Stimulated activated CD4-positive, alpha-beta T cell treated with anti-CD3 and anti-CD28 coated beads, Interleukin-12 subunit alpha, Interleukin-12 subunit beta, amount 100 ng/mL, for 24 hours (primary cell): ENCODE data around the gene BABAM1.

Experiments used
- DNase-seq, 2 experiments: peaks; one replicate each; pipeline ENCODE4 v3.0.0-alpha.2; 2020; ENCODE audit warnings: low read depth in 2 of 2

Gene BABAM1

DNA sequence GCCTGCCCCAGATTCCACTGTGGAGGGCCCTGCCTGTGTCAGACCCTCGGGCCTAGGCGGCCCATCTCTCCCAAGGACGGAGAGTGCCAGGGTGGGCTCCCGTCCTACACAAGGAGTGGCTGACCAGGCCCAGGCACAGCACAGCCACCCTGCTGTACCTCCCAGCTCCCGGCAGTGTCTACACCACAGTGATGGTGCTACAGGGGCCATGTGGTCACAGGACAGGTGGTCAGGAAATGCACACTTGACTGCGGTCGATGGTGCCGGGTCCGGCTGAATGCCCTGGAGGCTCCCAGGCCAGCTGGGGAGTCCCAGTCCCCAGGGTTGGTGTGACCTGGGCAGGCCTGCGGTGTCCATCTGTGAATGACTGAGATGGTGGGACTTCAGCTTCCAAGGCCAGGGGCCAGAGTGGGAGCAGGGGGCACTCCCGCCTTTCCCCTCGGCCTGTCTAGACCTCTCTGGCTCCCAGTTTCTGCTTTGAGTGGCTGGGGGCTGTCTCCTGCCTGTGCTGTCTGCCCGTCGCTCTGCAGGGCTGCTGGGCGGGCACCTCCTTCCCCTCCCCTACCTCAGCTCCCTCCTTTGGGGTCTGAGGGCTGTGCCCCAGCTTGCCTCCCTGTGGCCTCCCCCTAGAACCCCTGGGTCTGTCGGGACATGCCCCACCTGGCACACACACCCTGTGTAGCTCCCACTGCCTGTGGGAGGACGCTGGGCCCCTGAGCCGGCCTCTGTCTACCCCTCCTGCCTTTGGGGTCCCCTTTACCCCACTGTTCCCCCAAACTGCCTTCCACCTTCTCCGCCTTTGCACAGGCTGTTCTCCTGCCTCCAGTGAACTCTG is 54.6 kb downstream of the BABAM1 start:
- DNase-seq = no peak

DNA sequence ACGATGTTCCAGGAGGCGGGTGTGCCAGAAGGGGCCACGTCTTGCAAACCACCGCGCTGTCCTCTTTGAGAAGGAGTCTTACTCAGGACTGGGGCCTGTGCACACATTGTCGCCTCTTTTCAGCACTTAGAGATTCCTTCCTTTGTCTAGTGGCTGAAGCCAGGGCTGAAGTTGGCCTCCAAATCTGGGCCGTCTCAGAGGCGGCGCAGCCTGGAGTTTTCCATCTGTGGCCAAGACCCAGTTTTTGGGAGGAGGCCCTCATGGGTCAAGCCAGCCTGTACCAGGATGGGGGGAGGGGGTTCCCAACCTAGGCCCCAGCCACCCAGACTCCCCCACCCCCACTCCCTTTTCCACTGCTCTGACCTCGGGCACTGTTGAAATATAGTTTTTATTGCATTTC is 55.6 kb downstream of the BABAM1 start:
- DNase-seq = no peak

- DNase-seq = no peak
Observed at GRCh38 chr19:17323300-17323963, 56.2 kb downstream of the BABAM1 start.

DNA sequence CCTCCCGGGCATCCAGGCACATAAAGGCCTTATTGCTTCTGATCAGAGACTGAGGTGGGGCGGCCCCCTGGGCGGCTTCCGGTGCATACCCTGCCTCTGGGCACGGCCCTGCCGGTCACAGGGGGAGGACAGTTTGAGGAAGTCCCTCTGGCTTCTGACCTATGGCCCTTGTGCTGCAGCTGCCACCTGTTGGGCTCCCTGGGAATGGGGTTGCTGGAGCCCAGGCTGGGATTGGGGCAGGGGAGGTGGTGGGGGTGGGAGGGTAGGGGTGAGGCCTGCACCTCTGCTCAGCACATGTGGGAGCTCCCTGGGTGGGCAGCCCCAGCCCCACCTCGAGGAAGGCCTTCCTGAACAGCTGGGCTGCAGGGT is 56.7 kb downstream of the BABAM1 start:
- no peak for DNase-seq

DNA sequence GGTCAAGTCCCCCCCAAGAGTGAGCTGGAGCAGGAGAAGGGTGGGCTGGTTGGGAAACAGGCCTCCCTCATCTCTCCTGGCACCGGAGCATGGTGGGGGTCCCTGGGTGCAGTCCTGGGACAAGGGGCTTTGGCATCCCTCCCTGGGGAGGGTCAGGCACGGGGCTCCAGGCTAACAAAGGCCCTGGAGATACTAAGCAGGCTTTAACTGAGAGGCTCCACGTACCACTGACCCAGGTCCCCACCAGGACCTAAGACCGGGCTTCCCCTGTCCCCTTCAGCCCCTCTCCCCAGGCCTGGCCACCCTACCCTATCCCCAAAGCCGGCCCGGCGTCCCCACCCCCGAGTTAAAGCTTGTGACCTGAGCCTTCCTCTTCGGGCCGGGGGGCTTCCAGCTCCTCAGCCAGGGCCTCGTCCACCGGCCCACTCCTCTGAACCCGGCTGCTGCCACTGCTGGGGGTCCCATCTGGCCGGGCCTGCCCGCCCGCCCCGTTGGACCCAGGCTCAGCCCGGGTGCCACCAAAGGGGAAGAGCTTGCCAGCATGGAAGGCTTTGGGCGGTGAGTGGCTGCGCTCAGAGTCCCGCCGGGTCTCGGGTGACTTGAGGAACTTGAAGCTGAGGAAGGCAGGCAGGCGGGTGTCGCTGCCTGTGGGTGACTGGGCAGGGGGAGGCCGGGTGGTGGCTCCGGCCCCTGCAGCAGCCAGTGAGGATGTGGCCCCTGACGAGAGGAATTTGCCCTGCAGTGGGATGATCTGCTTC is 57.3 kb downstream of the BABAM1 start:
- no peak for DNase-seq

GRCh38 chr19:17325133-17325532 is 57.9 kb downstream of the BABAM1 start:
- DNase-seq = no peak

DNA sequence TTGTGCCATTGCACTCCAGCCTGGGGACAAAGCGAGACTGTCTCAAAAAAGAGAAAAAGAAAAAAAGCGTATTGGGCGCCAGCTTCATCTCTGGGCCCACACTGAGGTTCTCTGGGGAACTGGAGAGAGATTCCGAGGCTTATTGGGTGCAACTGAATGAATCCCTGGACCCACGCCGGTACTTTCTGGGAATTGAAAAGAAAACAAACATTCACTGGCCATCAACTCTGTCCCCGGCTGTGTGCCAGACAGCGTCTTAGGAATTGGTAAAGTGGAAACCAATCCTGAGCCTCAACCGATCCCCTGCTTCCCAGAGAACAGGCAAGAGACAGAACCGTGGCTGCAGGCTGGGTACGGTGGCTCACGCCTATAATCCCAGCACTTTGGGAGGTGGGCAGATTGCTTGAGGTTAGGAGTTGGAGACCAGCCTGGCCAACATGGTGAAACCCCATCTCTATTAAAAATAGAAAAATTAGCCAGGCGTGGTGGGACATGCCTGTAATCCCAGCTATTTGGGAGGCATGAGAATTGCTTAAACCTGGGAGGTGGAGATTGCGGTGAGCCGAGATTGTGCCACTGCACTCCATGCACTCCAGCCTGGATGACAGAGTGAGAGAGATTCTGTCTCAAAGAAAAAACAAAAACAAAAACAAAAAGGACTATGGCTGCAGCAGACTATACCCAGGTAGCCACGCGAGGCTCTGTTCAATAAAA is 58.8 kb downstream of the BABAM1 start:
- no peak for DNase-seq

DNA sequence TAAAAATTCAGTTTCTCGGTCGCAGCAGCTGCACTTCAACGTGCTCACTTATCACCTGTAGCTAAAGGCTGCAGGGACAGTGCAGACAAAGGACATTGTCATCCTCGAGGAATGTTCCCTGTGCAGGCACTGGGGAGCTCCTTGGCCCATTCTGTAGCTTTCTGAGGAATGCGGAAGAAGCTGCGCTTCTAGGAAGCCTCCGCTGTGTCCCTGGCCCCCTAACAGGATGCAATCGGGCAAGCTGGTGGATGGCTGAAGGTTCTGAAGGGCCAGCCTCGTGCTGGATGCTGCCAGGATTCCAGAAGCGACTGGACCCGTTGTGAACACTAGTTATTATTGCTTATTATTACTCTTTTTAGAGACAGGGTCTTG is 59.3 kb downstream of the BABAM1 start:
- DNase-seq = no peak

GRCh38 chr19:17327068-17327653 is 59.9 kb downstream of the BABAM1 start:
- DNase-seq = no peak

DNA sequence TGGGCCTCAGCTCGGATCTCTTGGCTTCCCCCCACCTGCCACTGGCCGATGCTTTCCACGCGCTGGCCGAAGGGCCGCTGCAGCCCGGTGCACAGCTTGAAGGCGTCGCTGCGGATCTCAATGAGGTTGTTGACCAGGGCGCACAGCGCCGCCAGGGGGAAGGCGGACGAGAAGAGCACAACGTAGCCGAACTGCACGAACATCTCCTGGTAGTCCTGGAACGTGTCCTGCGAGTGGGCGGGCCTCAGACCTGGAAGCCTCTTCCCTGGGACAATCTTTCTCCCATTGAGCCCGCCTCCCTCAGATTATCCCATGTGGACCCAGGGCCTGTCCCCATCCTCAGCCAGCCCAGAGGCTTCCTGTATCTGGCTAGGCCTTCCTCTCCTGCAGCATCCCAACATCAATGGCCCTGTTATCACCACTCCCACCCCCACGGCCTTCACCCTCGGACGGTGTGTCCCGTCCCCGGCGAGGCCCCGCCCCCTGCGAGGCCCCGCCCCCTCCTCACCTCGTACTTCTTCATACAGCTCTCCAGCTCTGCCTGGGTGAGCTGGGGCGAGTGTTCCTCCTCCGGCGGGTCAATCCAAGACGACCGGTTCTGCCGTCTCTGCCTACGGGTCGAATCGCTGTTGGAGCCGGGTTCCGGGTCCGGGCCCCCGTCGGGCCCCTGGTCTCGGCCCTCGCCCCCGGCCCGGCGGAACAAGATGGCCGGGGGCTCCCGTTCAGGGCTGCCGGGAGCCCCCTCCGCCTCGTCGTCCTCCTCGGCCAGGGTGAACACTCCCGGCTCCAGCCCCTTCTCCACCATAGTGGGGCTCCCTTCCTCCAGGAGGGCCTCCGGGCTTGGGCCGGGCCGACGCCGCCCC is 60.6 kb downstream of the BABAM1 start:
- DNase-seq = peak in 1 of 2 experiments; percentile 50
